ENCODE measurements around the gene ZMAT3.
A peak's percentile ranks its signal among the peaks of the same experiment; 100 is the strongest.
"Not testable (repeated sequence)": the region's sequence is repeated elsewhere in the genome, so short reads cannot be mapped to it uniquely, and the experiment has no call there.

ZMAT3 gene

DNA sequence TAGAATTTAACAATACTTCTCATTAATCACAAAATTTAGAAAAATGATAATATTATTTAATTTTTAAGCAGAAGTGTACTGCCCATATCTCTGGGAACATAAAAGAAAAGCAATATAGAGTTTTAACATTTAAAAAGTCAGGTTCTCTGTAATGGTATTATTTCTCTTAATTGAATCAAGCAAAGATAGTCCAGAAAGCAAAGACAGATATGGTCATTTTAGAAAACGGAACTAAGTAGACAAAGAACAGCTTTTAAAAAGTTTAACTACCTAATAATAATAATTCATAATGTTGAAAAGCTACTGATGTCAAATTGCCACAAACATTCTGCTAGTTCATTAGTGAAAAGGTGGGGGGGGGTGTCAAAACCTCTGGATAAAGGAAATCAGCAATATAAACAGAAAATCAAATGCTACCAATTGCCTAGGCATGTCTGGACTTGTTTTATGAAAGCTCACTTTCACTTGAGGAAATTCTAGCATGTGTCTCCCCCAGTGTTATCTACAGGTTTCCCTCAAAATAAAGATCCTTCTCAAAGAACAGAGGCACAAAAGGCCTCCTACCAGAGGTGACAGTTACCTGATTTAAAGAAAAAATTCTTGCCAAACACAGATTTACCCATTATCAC is 1.7 kb downstream of the ZMAT3 start:
- no peak for DNase-seq (ENCODE audit: low read depth in 1 of 2, low spot score in 1 of 2)

DNA sequence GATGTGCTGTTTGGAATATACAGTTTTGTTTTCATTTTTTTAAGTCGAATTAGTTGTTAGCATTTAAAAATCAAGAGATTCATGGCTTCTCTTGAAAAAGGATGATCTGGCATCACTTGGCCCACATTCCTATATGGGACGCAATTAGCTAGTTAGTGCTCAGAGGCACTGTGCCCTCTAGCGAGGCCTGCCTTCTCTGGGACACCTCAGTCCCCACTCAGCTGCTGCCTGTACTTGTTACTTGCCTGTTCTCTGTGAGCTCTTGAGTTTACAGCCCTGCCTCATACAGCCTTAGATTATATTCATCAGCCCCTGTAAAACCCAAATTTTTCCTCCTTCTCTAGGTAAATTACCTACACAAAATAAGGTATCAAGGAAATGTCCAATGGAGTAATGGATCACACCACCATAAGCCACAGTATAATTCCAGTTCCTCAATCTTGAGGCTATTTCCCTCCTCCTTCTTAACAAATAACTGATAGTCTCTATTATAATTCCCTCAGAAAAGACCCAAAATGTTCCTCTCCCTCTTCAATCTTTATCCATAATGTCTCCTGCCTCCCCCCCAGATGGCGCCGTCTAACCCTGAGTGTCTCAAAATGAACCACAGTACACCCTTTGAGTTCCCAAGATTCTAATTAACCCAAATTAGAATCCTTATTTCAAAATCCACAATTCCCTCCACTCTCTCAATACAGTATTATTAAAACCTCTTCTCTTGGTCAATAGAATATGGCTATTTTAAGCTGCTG is 2.7 kb downstream of the ZMAT3 start:
- no peak for DNase-seq (ENCODE audit: low read depth in 1 of 2, low spot score in 1 of 2)

DNA sequence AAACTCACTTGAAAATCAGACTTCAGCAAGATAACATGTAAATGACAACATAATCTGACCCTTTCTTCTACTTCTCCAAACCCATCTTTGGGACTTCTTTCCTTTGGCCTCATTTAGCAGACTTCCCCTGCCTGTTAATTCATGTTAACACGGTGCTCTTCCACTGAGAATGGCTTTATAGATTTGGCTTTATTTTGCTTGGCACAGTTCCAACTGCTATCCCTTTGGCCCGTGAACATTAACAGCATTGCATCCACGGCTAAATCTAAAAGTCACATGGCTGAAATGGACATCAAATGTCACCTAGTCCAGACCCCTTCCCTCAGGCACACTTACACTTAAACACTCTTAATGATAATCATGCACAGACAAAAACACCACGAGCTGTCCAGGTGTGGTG is 3.8 kb downstream of the ZMAT3 start:
- DNase-seq (ENCODE audit: low read depth in 1 of 2, low spot score in 1 of 2): no peak

DNA sequence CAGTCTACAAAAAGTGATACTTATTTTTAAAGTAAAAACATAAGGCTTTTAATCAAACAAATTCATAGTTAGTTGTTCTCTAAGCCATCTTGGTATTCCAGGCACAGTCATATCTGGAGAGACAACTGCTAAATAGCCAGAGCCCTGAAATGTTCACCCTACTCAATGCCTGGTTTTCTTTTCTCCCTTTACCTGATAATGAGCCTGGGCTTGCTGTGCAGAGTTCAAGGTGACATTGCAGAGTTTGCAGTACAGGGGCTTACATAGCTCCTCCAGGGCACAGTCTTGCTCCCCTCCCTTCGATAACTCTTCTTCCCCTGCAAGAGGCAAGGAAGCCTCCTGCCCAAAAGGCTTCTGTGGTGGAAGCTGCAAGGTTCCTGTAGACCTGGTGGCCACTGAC is 4.3 kb downstream of the ZMAT3 start:
- no peak for DNase-seq (ENCODE audit: low read depth in 1 of 2, low spot score in 1 of 2)

DNA sequence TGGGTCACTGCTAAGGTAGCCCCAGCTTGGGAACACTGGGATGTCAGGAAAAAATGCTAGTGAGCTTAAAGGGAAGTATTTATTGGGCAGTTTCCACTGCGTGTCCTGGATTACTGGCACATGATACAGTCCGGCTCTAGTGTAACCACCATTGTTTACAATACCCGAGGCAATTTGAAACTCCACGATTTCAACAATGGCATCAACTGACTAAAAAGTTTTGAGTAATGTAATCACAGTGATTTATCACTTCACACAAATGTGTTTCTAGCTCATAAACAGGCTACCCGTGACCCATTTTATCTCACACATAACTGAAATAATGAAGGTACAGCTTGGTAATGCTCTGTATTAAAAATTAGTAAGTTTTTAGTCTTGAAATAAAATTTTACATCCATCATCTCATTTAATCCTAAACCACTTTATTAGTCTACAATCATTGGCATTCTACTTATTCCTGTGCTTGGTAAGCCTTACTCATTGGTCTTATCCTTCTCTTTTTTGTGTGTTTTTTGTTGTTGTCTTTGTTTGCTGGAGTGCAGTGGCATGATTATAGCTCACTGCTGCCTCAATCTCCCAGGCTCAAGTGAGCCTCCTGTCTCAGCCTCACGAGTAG is 7.6 kb downstream of the ZMAT3 start:
- no peak for DNase-seq (ENCODE audit: low read depth in 1 of 2, low spot score in 1 of 2)

DNA sequence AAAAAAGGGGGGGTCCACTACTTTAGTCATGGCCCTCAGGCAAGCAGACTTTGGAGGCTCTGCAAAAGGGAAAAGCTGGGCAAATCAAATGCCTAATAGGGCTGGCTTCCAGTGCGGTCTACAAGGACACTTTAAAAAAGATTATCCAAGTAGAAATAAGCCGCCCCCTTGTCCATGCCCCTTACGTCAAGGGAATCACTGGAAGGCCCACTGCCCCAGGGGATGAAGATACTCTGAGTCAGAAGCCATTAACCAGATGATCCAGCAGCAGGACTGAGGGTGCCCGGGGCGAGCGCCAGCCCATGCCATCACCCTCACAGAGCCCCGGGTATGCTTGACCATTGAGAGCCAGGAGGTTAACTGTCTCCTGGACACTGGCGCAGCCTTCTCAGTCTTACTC is 15.3 kb downstream of the ZMAT3 start:
- DNase-seq (ENCODE audit: low read depth in 1 of 2, low spot score in 1 of 2): no peak

DNA sequence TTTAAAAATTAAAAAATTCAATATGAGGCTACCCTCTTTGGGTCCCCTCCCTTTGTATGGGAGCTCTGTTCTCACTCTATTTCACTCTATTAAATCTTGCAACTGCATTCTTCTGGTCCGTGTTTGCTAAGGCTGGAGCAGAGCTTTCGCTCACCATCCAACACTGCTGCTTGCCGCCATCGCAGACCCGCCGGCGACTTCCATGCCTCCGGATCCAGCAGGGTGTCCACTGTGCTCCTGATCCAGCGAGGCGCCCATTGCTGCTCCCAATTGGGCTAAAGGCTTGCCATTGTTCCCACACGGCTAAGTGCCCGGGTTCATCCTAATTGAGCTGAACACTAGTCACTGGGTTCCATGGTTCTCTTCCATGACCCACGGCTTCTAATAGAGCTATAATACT is 17.0 kb downstream of the ZMAT3 start:
- not testable (repeated sequence) for DNase-seq (ENCODE audit: low read depth in 1 of 2, low spot score in 1 of 2)

DNA sequence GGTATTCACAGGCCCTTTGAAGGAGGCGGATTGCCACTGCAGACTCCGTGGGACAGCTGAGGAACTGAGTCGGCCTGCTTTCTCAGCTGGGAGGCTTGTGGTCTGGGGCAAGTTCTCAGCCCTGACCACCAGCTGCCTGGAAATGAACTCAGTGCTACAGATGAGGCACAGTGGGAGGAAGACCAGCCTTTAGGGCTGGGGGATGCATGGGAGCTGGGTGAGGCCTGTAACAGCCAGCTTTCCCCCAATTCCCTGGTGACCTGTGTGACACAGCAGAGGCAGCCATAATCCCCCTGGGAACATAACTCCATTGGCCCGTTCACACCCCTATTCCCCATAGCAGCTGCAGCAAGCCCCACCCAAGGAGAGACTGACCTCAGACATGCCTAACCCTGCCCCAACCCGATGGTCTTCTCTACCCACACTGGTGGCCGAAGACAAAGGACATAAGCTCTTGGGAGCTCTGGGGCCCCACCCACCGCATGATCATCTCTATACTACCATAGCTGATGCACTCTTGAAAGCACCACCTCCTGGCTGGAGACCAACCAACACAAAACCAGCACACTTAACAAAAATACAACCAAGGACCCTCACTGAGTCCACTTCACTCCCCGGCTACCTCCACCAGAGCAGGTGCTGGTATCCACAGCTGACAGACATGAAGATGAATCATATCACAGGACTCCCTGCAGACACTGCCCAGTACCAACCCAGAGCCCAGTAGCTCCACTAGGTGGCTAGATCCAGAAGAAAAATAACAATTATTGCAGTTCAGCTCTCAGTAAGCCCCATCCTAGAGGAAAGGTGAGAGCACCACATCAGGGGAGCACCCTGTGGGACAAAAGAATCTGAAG is 24.9 kb downstream of the ZMAT3 start:
- DNase-seq (ENCODE audit: low read depth in 1 of 2, low spot score in 1 of 2): no peak

DNA sequence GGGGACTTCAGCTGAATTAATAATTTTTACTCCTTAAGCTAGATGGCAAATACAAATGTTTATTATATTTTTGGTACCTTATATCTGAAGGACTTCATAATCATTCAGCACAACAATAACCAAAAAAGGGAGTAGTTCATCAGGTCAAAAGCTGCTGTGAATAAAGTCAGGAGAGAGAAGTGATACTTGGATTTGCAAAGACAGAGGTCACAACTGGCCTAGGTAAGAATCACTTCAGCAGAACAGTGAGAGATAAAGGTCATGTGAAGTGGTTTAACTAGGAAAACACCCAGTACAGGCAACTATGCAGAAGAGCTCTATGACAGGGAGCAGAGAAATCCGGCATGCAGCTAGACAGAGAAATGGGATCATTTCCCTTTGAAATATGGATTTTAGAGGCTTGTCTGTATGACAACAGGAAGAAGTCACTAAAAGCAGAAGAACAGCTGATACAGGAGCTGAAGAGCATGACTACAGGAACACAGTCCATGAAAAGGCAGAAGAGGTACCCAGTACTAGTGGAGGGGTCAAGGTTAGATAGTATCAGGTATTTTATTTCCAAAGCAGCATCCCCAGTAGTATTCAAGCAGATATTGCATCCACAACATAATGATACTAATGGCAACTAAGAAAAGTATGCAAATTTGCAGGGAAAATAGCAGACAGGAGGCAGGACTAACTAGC is 25.7 kb downstream of the ZMAT3 start:
- DNase-seq (ENCODE audit: low read depth in 1 of 2, low spot score in 1 of 2): no peak

DNA sequence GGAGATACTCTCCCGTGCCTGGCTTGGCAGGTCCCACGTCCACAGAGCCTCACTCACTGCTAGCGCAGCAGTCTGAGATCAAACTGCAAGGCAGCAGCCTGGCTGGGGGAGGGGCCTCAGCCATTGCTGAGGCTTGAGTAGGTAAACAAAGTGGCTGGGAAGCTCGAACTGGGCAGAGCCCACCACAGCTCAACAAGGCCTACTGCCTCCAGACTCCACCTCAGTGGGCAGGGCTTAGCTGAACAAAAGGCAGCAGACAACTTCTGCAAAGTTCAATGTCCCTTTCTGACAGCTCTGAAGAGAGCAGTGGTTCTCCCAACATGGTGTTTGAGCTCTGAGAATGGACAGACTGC is 32.7 kb downstream of the ZMAT3 start:
- DNase-seq (ENCODE audit: low read depth in 1 of 2, low spot score in 1 of 2): not testable (repeated sequence)

DNA sequence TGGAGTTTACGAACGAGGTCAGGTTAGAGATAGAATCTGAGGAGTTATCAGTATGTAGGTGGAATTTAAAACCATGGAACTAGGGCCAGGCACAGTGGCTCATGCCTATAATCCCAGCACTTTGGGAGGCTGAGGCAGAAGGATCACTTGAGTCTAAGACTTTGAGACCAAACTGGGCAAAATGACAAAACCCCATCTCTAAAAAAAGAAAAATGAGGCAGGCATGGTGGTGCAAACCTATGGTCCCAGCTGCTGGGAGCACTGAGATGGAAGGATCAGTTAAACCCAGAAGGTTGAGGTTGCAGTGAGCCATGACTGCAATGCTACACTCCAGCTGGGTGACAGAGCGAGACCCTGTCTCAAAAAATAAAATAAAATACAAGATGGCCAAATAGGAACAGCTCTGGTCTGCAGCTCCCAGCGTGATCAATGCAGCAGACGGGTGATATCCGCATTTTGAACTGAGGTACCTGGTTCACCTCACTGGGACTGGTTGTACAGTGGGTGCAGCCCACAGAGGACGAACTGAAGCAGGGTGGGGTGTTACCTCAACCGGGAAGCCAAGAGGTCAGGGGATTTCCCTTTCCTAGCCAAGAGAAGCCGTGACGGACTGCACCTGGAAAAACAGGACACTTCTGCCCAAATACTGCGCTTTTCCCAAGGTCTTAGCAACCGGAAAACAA is 33.3 kb downstream of the ZMAT3 start:
- no peak for DNase-seq (ENCODE audit: low read depth in 1 of 2, low spot score in 1 of 2)

DNA sequence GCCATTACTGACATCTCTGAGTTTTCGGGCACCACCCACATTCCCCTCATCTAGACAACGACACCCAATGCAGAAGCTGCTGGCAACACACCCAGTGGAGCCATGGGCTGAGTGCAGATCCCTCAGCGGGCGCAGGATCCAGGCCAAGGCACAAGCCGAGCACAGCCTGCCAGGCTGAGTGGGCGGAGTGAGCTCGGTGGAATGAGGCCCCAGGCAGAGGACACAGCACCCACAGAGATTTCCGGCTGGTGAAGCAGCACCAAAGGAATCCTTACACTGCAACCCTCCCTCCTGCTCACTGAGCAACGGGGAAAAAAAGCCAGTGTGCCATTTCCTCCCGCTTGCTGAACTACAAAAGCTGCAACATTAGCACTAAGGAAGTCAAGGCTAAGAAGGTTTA is 34.3 kb downstream of the ZMAT3 start:
- peak; percentile 16 to 18 for DNase-seq (ENCODE audit: low read depth in 1 of 2, low spot score in 1 of 2)

DNA sequence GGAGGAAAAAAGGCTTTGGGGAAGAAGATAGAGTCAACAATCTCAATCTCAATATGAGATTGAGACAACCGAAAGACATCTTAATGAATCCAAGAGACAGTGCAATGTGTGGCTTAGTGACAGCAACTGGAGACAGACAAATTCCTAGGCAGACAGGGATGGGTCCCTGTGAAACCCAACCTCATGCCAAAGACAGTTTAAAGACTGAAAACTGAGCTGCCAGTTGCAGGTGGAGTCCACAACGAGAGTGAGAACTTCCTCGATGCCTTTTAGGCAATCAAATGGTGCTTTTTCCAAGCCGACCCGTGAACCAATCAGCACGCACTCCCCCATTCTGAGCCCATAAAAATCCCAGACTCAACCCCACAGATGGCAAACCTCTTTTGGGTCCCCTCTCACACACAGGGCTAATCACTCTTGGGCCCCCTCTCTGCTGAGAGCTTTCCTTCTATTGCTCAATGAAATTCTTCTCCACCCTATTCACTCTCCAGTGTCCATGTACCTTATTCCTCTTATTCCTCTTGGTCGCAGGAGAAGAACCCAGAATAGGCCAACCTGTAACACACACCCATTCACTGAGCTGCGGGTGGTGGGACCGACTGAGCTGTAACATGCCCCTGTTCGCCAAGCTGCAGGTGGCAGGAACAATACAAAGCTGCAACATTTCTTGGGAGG is 34.8 kb downstream of the ZMAT3 start:
- no peak for DNase-seq (ENCODE audit: low read depth in 1 of 2, low spot score in 1 of 2)

DNA sequence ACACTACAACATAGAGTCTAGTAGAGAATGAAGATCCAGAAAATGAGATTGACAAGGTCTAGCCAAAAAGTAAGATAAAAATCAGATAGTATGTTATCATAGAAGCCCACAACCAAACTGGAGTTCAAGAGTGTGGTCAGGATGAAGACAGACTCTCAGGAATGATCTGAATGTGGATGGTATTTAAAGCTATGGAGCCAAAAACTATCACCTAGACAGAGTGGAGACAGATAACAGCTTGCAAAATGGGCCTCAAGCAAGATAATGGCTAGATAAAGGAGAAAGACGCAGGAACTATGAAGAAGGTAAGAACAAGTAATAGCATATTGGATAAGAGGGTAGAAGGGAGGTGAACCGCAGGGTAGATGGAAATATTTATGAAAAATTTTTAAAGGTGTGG is 35.4 kb downstream of the ZMAT3 start:
- DNase-seq (ENCODE audit: low read depth in 1 of 2, low spot score in 1 of 2): no peak

DNA sequence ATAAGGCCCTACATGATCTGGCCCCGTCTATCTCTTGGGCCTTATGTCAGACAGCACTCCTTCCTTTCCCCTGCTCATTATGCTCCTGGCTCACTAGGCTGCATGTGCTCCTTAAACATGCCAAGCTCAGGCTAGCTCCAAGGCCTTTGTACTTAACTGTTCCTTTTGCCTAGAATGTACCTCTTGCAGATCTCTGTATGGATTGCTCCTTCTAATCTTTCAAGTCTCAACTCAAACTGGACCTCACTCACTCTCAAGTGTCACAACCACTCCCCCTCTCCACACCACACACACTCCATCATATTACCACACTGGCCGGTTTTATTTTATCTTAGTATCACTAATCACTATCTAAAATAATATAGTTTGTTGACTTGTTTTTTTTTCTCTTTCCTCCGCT is 36.4 kb downstream of the ZMAT3 start:
- DNase-seq (ENCODE audit: low read depth in 1 of 2, low spot score in 1 of 2): no peak

DNA sequence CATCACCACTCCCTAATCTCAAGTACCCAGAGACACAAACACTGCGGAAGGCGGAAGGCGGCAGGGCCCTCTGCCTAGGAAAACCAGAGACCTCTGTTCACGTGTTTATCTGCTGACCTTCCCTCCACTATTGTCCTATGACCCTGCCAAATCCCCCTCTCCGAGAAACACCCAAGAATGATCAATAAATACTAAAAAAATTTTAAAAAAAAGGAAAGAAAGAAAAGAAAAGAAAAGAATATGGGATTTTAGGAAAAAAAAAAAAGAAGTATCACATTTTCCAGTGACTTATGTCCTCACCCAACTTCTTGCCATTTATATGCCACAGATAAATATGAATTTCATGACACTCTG is 38.3 kb downstream of the ZMAT3 start:
- not testable (repeated sequence) for DNase-seq (ENCODE audit: low read depth in 1 of 2, low spot score in 1 of 2)

DNA sequence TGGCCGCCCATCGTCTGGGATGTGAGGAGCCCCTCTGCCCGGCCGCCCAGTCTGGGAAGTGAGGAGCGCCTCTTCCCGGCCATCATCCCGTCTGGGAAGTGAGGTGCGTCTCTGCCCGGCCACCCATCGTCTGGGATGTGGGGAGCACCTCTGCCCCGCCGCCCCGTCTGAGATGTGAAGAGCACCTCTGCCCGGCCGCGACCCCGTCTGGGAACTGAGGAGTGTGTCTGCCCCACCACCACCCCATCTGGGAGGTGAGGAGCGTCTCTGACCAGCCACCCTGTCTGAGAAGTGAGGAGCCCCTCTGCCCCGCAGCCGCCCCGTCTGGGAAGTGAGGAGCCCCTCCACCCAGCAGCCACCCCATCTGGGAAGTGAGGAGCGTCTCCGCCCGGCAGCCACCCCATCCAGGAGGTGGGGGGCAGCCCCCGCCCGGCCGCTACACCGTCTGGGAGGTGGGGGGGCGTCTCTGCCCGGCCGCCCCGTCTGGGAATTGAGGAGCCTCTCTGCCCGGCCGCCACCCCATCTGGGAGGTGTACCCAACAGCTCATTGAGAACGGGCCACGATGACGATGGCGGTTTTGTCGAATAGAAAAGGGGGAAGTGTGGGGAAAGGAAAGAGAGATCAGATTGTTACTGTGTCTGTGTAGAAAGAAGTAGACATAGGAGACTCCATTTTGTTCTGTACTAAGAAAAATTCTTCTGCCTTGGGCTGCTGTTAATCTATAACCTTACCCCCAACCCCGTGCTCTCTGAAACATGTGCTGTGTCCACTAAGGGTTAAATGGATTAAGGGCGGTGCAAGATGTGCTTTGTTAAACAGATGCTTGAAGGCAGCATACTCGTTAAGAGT is 38.9 kb downstream of the ZMAT3 start:
- DNase-seq (ENCODE audit: low read depth in 1 of 2, low spot score in 1 of 2): not testable (repeated sequence)

DNA sequence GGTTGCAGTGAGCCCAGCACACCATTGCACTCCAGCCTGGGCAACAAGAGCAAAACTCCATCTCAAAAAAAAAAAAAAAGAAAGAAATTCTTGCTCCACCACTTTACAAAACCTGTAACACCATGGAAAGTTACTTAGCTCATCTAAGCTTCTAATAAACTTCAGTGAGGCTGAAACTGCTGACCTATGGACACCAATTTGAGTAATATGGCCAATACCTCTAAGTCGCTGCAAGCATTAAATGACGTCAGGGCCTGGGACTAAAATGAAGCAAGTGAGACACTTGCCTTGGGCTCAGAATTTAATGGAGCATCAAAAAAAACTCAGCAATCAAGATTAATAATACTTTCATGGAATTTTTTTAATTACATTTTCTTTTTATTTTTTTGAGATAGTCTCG is 42.5 kb downstream of the ZMAT3 start:
- no peak for DNase-seq (ENCODE audit: low read depth in 1 of 2, low spot score in 1 of 2)

DNA sequence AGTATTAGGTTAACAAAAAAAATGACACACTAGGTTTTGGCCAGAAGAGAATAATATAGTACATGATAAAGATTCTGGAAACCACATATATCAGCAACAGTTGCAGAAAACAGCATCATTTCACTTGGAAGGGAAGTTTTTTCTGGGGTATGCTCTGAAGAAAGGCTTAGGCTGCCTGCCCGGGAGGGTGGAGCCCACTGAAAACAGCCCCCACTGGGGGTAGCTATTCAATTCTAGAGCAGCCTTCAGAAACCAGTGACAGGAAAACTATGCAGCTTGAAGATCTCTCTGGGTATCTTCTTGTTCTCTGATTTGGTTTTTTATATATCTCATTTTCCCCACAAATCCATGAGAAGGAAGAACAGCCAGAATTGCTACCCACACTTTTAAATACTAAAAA is 43.2 kb downstream of the ZMAT3 start:
- DNase-seq (ENCODE audit: low read depth in 1 of 2, low spot score in 1 of 2): no peak

Data from activated T-helper 1 cell treated with anti-CD3 and anti-CD28 coated beads, Interleukin-2, amount 50 U/mL, for 16 hours (primary cell).